HG02623 (cell line): Measurements from ENCODE around the gene MMP2.

Experiments used
- ATAC-seq: cut with Tn5 transposase; IDR thresholded peaks from one replicate; pipeline ENCODE4 v1.9.1; 2021; ENCODE audit warnings: moderate library complexity; ENCODE audit not compliant: unreplicated experiment

Gene MMP2

GRCh38 chr16:55491691-55492090 lies 12.7 kb downstream of the MMP2 start:
- ATAC-seq: no peak

- no peak for ATAC-seq
Observed at GRCh38 chr16:55492756-55493380, 13.9 kb downstream of the MMP2 start.

- no peak for ATAC-seq
Observed at GRCh38 chr16:55494994-55495421, 16.0 kb downstream of the MMP2 start.

- no peak for ATAC-seq
Observed at GRCh38 chr16:55495616-55496289, 16.8 kb downstream of the MMP2 start.

- ATAC-seq: no peak
Observed at GRCh38 chr16:55496509-55497145, 17.6 kb downstream of the MMP2 start.

GRCh38 chr16:55497558-55497957 lies 18.6 kb downstream of the MMP2 start:
- ATAC-seq: no peak

GRCh38 chr16:55498101-55498500 lies 19.1 kb downstream of the MMP2 start:
- ATAC-seq: no peak

- ATAC-seq: no peak
Observed at GRCh38 chr16:55499281-55499680, 20.3 kb downstream of the MMP2 start.

- ATAC-seq: no peak
Observed at GRCh38 chr16:55499951-55500529, 21.0 kb downstream of the MMP2 start.

GRCh38 chr16:55500530-55501011 lies 21.6 kb downstream of the MMP2 start:
- ATAC-seq: no peak

GRCh38 chr16:55501549-55502322 lies 22.7 kb downstream of the MMP2 start:
- ATAC-seq: no peak

- no peak for ATAC-seq
Observed at GRCh38 chr16:55502801-55503366, 23.9 kb downstream of the MMP2 start.

- ATAC-seq: no peak
Observed at GRCh38 chr16:55503726-55504550, 24.9 kb downstream of the MMP2 start.

GRCh38 chr16:55505333-55506015 lies 26.5 kb downstream of the MMP2 start:
- no peak for ATAC-seq

- ATAC-seq: no peak
Observed at GRCh38 chr16:55506083-55506482, 27.1 kb downstream of the MMP2 start.

GRCh38 chr16:55506708-55507107 lies 27.7 kb downstream of the MMP2 start:
- ATAC-seq: no peak

GRCh38 chr16:55508271-55508921 lies 29.4 kb downstream of the MMP2 start:
- ATAC-seq: no peak
